ENCODE data around the gene AIF1L.
A peak's percentile ranks its signal among the peaks of the same experiment; 100 is the strongest.
"Not testable (repeated sequence)": the region's sequence is repeated elsewhere in the genome, so short reads cannot be mapped to it uniquely, and the experiment has no call there.

AIF1L gene

GRCh38 chr9:131097126-131097947, 1.0 kb downstream of the AIF1L start:
- no peak for DNase-seq

- DNase-seq = no peak
Observed at GRCh38 chr9:131097948-131098278, 1.6 kb downstream of the AIF1L start.

- DNase-seq = no peak
Observed at GRCh38 chr9:131098391-131099101, 2.2 kb downstream of the AIF1L start.

DNA sequence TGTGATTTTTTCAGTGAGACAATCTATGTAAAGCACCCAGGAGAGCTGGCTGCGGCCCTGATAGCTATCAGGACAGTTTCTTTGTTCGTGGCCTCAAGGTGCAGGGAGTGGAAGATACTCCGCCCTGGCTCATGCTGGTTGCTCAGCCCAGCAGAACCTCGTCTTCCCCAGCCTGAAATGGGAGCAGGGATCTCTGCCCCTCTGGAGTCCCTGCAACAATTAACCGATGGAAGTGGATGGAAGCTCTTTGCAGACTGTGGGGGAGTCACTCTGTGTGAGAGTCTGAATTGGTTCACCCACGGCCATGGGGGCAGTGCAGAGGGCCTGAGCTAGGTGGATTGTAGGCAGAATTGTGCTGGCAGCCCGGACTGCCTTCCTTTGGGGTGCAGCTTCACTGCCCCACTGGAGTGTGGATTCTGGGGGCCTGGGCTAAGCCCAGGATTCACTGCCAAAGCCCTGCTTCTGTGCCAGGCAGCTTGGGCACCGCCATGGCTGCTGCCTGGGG, 2.8 kb downstream of the AIF1L start:
- DNase-seq = peak; percentile 32

DNA sequence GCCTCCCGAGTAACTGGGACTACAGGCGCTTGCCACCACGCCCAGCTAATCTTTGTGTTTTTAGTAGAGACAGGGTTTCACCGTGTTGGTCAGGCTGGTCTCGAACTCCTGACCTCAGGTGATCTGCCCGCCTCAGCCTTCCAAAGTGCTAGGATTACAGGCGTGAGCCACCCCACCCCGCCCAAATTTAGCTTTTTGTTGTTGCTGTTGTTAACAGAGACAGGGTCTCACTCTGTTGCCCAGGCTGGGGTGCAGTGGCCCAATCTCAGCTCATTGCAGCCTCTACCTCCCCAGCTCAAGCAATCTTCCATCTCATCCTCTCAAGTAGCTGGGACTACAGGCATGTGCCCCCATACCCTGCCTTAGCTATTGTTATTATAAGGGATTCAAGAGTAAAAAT, 3.5 kb downstream of the AIF1L start:
- not testable (repeated sequence) for DNase-seq

DNA sequence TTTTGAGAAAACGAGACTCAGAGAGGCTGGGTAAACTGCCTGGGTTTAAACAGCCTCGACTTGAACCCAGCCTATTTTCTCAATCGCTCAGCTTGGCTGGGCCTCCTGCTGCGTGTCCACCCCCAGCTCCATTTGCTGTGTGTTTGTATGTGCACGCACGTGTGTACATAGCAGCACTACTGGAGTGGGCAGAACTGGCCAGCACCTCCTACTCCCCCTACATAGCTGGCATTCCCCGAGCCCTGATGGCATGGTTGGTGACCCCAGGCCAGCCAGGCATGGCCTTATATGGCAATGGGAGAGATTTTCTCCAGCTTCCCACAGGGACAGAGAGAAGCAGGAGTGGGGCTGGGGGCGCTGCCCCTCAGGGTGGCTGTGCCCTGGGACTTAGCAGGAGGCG, 4.1 kb downstream of the AIF1L start:
- DNase-seq = peak; percentile 67

DNA sequence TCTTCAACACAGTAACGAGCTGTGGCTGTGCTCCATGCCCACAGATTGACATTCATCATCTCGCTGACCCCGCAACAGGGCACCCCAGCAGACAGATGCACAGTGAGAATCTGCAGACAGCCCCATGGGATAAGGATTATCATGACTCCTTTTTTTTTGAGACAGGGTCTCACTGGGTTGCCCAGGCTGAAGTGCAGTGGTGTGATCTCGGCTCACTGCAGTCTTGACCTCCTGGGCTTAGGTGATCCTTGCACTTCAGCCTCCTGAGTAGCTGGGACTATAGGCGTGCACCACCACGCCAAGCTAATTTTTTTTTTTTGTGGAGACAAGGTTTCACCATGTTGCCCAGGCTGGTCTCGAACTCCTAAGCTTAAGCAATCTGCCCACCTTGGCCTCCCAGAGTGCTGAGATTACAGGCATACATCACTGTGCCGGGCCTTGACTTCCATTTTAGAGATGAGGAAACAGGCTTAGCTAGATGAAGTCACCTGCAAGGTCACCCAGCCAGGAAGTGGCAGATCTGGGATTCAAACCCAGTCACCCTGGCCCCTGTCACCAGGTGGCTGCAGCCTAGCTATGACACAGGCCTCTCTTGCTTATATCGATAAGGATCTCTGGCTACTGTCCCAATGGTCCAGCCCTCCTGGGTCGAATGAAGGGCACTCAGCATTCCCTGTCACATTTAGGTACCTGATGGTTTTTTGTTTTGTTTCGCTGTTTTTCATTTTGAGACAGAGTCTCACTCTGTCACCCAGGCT, 5.1 kb downstream of the AIF1L start:
- DNase-seq = no peak

GRCh38 chr9:131103024-131103423, 6.7 kb downstream of the AIF1L start:
- no peak for DNase-seq

GRCh38 chr9:131103535-131103934, 7.2 kb downstream of the AIF1L start:
- no peak for DNase-seq

- no peak for DNase-seq
Observed at GRCh38 chr9:131104016-131104740, 7.8 kb downstream of the AIF1L start.

- no peak for DNase-seq
Observed at GRCh38 chr9:131105952-131106351, 9.6 kb downstream of the AIF1L start.

DNA sequence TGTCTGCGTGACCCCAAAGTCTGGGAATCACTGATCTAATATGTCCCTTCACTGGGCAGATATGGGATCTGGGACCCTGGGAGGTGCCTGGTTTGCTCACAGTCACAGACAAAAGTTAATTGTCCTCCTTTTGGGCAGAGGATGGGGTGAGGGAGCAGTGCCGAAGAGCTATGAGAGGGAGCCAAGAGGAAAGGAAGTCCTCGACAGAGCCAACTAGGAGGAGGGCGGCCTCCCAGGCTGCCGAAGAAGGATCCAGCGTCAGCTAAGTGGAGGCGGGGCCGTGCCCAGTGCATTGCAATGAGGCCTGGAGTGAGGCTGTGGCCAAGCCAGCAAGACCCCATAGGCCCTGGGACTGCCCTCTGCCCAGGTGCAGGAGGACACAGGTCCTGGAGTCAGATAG, 11.4 kb downstream of the AIF1L start:
- DNase-seq = no peak

DNA sequence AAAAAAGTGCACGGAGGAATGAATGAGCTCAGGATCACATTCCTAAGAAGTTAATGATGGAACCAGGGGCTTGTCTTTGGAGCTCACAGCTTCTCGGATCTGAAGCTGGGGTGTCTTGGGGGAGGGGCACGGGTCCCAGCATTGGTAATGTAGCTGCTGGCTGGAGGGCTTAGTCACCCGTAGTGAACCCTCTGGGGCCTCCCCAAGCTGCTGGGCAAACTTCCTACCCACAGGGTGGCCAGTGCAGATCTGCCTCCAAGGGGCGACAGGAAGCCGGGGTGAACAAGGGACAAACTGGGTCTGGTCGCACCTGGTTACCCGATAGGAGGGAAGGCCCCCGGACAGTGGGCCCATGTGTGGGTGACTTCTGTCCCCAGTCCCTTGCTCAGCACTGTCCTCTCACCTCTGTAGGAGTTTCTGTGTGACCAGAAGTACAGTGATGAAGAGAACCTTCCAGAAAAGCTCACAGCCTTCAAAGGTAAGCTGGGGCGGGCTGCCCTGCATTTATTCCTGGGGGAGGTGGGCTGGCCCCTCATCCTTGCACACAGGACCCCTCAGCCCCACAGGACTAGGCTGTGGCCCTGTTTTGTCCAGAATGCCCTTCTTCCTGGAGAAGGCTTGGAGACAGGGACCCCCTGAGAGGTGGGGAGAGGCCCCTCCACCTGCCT, 15.0 kb downstream of the AIF1L start:
- no peak for DNase-seq

DNA sequence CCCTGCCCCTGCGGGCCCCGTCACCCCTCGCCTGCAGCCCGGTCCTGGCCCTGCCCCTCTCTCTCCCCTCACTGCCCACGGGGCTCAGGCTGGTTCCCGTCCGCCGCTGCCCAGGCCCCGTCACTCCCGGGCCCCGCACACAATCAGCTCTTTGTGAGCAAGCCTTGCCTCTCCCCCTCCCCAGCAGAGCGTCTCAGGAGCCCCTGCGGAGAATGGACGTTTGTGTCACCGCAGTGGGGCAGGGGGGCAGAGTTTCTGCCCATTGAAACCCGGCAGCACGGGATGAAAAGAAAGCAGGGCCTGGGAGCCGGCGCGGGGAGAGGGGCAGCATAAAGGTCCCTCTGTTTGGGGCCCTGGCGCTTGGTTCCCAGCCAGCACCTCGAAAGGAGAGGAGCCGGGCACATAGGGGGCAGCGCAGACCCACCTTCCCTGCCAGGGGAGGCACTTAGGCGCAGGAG, 15.6 kb downstream of the AIF1L start:
- no peak for DNase-seq

GRCh38 chr9:131112374-131113154, 16.2 kb downstream of the AIF1L start:
- no peak for DNase-seq

- no peak for DNase-seq
Observed at GRCh38 chr9:131113655-131114054, 17.3 kb downstream of the AIF1L start.

GRCh38 chr9:131114084-131114535, 17.8 kb downstream of the AIF1L start:
- no peak for DNase-seq

DNA sequence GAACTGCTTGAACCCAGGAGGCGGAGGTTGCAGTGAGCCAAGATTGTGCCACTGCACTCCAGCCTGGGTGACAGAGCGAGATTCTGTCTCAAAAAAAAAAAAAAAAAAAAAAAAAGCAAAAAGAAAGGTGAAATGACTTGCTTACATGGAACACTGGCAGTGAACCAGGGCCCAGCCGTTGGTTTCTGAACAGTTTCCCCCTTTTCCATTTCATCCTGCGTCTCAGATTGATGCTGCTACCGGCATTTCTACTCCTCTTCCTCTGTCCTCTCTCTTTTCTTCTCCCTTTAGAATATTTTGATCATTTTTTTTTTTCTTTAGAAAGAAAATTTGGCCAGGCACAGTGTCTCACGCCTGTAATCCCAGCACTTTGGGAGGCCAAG, 19.0 kb downstream of the AIF1L start:
- DNase-seq = not testable (repeated sequence)

DNA sequence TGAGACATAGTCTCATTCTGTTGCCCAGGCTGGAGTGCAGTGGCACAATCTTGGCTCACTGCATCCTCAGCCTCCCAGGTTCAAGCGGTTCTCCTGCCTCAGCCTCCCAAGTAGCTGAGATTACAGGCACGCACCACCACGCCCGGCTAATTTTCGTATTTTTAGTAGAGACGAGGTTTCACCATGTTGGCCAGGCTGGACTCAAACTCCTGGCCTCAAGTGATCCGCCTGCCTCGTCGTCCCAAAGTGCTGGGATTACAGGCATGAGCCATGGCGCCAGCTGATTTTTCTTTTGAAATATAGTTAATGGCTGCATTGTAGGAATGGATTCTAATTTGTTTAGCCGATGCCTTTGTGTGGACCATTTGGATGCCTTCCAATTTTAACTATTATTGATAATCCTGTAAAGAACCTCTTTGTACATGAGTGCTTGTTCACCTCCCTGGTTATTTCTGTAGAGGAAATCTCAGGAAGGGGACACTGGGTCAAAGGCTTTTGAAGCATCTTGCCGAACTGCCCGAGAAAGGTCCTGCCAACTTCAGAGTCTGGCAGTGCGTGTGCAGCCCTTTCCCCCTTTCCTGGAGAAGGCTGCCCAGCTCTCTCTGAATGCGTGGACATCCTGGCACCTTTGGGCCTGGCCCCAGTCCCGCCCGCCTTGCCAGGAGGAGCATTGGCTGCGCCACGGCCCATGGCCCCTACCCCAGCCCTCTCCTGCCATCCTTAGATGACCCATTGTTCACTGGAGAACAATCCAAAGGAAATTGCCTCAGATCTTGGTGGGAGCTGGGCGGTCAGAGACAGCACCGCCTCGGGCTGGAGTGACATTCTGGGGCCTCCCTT, 20.2 kb downstream of the AIF1L start:
- DNase-seq = no peak
